HepG2 (cell line): Measurements from ENCODE around the gene SCP2. TPM values are rescaled to one million over a fixed set of nuclear protein-coding genes. Genes with fewer than 3 reads are reported as not detected.

Experiments
- ATF7 ChIP-seq, 2 experiments: fragments of 450-650 bp in 1 of 2; sonication (generic) in 1 of 2; formaldehyde crosslinking in 1 of 2; IDR thresholded peaks; 2 replicates each; pipeline versions ENCODE4 v1.4.0 to v1.6.1; 2016 to 2020; ENCODE audit warnings: antibody characterized with exemption in 1 of 2, mild to moderate bottlenecking in 1 of 2, missing genetic modification reagents in 1 of 2
- ESRRA ChIP-seq: sonication (generic); formaldehyde crosslinking; IDR thresholded peaks from 2 replicates; pipeline ENCODE4 v1.5.1; 2020; ENCODE audit warnings: mild to moderate bottlenecking, low read depth, missing genetic modification reagents
- FOXJ3 ChIP-seq: sonication (generic); formaldehyde crosslinking; IDR thresholded peaks from 2 replicates; pipeline ENCODE4 v1.4.0; 2020; ENCODE audit warnings: missing genetic modification reagents, mild to moderate bottlenecking, borderline replicate concordance
- HMG20B ChIP-seq: conservative IDR thresholded peaks from 2 replicates; pipeline ENCODE4 v1.6.1; 2016; ENCODE audit warnings: missing genetic modification reagents, missing compliant biosample characterization
- HNRNPL ChIP-seq: fragments of 200-400 bp; formaldehyde crosslinking; IDR thresholded peaks from 2 replicates; pipeline ENCODE4 v1.6.1; 2017; ENCODE audit warnings: mild to moderate bottlenecking, low read depth, low read length
- KDM3A ChIP-seq: IDR thresholded peaks from 2 replicates; pipeline ENCODE4 v1.6.1; 2018; ENCODE audit warnings: low read depth, missing compliant biosample characterization
- LCORL ChIP-seq, 2 experiments: fragments of 450-650 bp in 1 of 2; sonication (generic) in 1 of 2; formaldehyde crosslinking in 1 of 2; IDR thresholded peaks; 2 replicates each; pipeline versions ENCODE4 v1.5.0 to v1.6.1; 2017 to 2020; ENCODE audit warnings: antibody characterized with exemption in 1 of 2, missing genetic modification reagents in 1 of 2
- MXI1 ChIP-seq: IDR thresholded peaks from 3 replicates; pipeline ENCODE4 v1.6.1; 2012; ENCODE audit warnings: low read depth, low read length, inconsistent platforms, borderline replicate concordance
- RFX5 ChIP-seq: IDR thresholded peaks from 2 replicates; pipeline ENCODE4 v1.6.1; 2011; ENCODE audit warnings: low read depth, low read length, improper control_type of control experiment
- SP1 ChIP-seq, 2 experiments: fragments of 450-650 bp in 1 of 2; sonication (generic) in 1 of 2; formaldehyde crosslinking in 1 of 2; IDR thresholded peaks; 2 replicates each; pipeline versions ENCODE4 v1.4.0 to v1.6.1; 2016 to 2020; ENCODE audit warnings: missing genetic modification reagents in 1 of 2
- THAP7 ChIP-seq: sonication (generic); formaldehyde crosslinking; IDR thresholded peaks from 2 replicates; pipeline ENCODE4 v1.8.1; 2023; ENCODE audit warnings: mild to moderate bottlenecking, missing genetic modification reagents
- ZHX1 ChIP-seq: sonication (generic); formaldehyde crosslinking; IDR thresholded peaks from 2 replicates; pipeline ENCODE4 v1.8.1; 2022; ENCODE audit warnings: low read depth, mild to moderate bottlenecking, missing genetic modification reagents
- ZNF34 ChIP-seq: sonication (generic); formaldehyde crosslinking; IDR thresholded peaks from 2 replicates; pipeline ENCODE4 v1.4.0; 2020; ENCODE audit warnings: mild to moderate bottlenecking, missing genetic modification reagents, borderline replicate concordance
- ZNF468 ChIP-seq: sonication (generic); formaldehyde crosslinking; IDR thresholded peaks from 2 replicates; pipeline ENCODE4 v1.8.0; 2022; ENCODE audit warnings: mild to moderate bottlenecking, moderate library complexity, missing genetic modification reagents
- ZNF510 ChIP-seq: sonication (generic); formaldehyde crosslinking; IDR thresholded peaks from 2 replicates; pipeline ENCODE4 v1.4.0; 2020; ENCODE audit warnings: low read depth, mild to moderate bottlenecking, missing genetic modification reagents
- ZNF546 ChIP-seq: sonication (generic); formaldehyde crosslinking; conservative IDR thresholded peaks from 2 replicates; pipeline ENCODE4 v1.8.1; 2023; ENCODE audit warnings: mild to moderate bottlenecking, missing genetic modification reagents
- ZNF709 ChIP-seq: sonication (generic); formaldehyde crosslinking; IDR thresholded peaks from 2 replicates; pipeline ENCODE4 v1.5.0; 2020; ENCODE audit warnings: mild to moderate bottlenecking, missing genetic modification reagents
- ZNF772 ChIP-seq: sonication (generic); formaldehyde crosslinking; IDR thresholded peaks from 2 replicates; pipeline ENCODE4 v1.5.0; 2020; ENCODE audit warnings: mild to moderate bottlenecking, missing genetic modification reagents
- polyA plus RNA-seq, 8 experiments: library from polyadenylated mRNA; depleted of rRNA in 3 of 8; stranded (reverse) in 7 of 8; unstranded in 1 of 8; fragments of >200 nt; fragmentation: Illumina TruSeq in 4 of 8; extraction: Trizol in 4 of 8; gene quantifications; 2 replicates each; pipeline versions ENCODE4 v1.2.1 to v1.2.3, GENCODE V29; 2011 to 2016; ENCODE audit warnings: low read depth in 4 of 8, missing spikeins in 1 of 8, mixed read lengths in 1 of 8; ENCODE audit not compliant: insufficient read depth in 1 of 8
- total RNA-seq, 5 experiments: library from RNA; depleted of rRNA; stranded (reverse); fragments of >200 nt; fragmentation: Illumina TruSeq; extraction: Trizol; gene quantifications; 2 replicates each; pipeline ENCODE4 v1.2.3, GENCODE V29; 2016; ENCODE audit warnings: low read depth in 1 of 5
- TF ChIP-seq, protein P1 (sequence below): sonication (generic); formaldehyde crosslinking; IDR thresholded peaks from 2 replicates; pipeline ENCODE4 v1.4.0; 2020; ENCODE audit warnings: low read depth, mild to moderate bottlenecking, missing genetic modification reagents
- TF ChIP-seq, protein P2 (sequence below): sonication (generic); formaldehyde crosslinking; IDR thresholded peaks from 2 replicates; pipeline ENCODE4 v1.4.0; 2020; ENCODE audit warnings: missing genetic modification reagents
- TF ChIP-seq, protein P3 (sequence below): IDR thresholded peaks from 2 replicates; pipeline ENCODE4 v1.6.1; 2016; ENCODE audit warnings: missing biosample characterization, missing genetic modification reagents, low read depth

Gene SCP2
- total and polyA plus RNA-seq, 2 of the 13 experiments (the other 11 are each of a cell fraction or from before 2014, with no cell fraction given): 59.0 to 133 TPM

GRCh38 chr1:52927212-52928014 is at the start of gene SCP2 (continued):
- TF ChIP-seq ZHX1 (CRISPR knock-in tag): 0 out of 2 replicates have a peak, but pooled peaks have one; percentile 13
- no peak for TF ChIP-seq LCORL (IDR thresholded peaks at IDR 0.05)
- TF ChIP-seq LCORL (CRISPR knock-in tag; IDR thresholded peaks at IDR 0.05): peak; percentile 27; the same call in 1 of the 2 replicates
- TF ChIP-seq HMG20B (CRISPR knock-in tag): no peak
- TF ChIP-seq ZNF468 (CRISPR knock-in tag): peak; percentile 38; the same call in 1 of the 2 replicates
- TF ChIP-seq KDM3A: no peak
- TF ChIP-seq, protein P1, sequence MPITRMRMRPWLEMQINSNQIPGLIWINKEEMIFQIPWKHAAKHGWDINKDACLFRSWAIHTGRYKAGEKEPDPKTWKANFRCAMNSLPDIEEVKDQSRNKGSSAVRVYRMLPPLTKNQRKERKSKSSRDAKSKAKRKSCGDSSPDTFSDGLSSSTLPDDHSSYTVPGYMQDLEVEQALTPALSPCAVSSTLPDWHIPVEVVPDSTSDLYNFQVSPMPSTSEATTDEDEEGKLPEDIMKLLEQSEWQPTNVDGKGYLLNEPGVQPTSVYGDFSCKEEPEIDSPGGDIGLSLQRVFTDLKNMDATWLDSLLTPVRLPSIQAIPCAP: no peak
- TF ChIP-seq ZNF34 (CRISPR knock-in tag): no peak
- TF ChIP-seq ESRRA: peak; percentile 4; the same call in 1 of the 2 replicates
- TF ChIP-seq MXI1: no peak
- no peak for TF ChIP-seq ZNF510
- TF ChIP-seq ZNF772: no peak; the same call in 1 of the 2 replicates
- TF ChIP-seq ZNF709 (CRISPR knock-in tag): no peak
- no peak; the same call in 1 of the 2 replicates for TF ChIP-seq THAP7
- no peak for TF ChIP-seq ATF7 (IDR thresholded peaks at IDR 0.05)
- no peak for TF ChIP-seq ATF7 (CRISPR knock-in tag; IDR thresholded peaks at IDR 0.05)
- TF ChIP-seq ZNF546 (CRISPR knock-in tag): no peak; the same call in 1 of the 2 replicates
- peak; percentile 39; the same call in 1 of the 2 replicates for TF ChIP-seq FOXJ3 (CRISPR knock-in tag)
- TF ChIP-seq RFX5: no peak
- TF ChIP-seq, protein P2, sequence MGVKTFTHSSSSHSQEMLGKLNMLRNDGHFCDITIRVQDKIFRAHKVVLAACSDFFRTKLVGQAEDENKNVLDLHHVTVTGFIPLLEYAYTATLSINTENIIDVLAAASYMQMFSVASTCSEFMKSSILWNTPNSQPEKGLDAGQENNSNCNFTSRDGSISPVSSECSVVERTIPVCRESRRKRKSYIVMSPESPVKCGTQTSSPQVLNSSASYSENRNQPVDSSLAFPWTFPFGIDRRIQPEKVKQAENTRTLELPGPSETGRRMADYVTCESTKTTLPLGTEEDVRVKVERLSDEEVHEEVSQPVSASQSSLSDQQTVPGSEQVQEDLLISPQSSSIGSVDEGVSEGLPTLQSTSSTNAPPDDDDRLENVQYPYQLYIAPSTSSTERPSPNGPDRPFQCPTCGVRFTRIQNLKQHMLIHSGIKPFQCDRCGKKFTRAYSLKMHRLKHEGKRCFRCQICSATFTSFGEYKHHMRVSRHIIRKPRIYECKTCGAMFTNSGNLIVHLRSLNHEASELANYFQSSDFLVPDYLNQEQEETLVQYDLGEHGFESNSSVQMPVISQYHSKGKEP (CRISPR knock-in tag): no peak
- no peak for TF ChIP-seq SP1 (IDR thresholded peaks at IDR 0.05)
- no peak; the same call in 1 of the 2 replicates for TF ChIP-seq SP1 (CRISPR knock-in tag; IDR thresholded peaks at IDR 0.05)
- TF ChIP-seq HNRNPL: 0 out of 2 replicates have a peak, but pooled peaks have one; percentile 40
- TF ChIP-seq, protein P3, sequence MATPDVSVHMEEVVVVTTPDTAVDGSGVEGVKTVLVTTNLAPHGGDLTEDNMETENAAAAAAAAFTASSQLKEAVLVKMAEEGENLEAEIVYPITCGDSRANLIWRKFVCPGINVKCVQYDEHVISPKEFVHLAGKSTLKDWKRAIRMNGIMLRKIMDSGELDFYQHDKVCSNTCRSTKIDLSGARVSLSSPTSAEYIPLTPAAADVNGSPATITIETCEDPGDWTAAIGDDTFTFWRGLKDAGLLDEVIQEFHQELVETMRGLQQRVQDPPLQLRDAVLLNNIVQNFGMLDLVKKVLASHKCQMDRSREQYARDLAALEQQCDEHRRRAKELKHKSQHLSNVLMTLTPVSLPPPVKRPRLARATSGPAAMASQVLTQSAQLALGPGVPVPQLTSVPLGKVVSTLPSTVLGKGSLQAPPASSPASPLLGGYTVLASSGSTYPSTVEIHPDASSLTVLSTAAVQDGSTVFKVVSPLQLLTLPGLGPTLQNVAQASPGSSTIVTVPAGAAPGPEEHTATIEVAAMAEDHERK (CRISPR knock-in tag): no peak
